Lung (tissue), 12 donors: ENCODE results near the gene ZKSCAN7. TPM values are rescaled to one million over a fixed set of nuclear protein-coding genes. Genes with fewer than 3 reads are reported as not detected.
A peak's percentile ranks its signal among the peaks of the same experiment; 100 is the strongest.

Experiments used
- ATAC-seq: fragments of 200-7000 bp; cut with Tn5 transposase; one replicate; pipeline ENCODE4 v1.9.1; 2020; ENCODE audit warnings: moderate number of reproducible peaks; ENCODE audit not compliant: insufficient read depth, low FRiP score
- DNase-seq, 3 donors: peaks; one replicate each; pipeline ENCODE4 v3.0.0-alpha.2; 2013 to 2017
- H3K27ac ChIP-seq, 2 donors: one replicate each; pipeline ENCODE4 v1.5.1; 2013; ENCODE audit warnings: mild to moderate bottlenecking in 2 of 2, moderate library complexity in 2 of 2, control low read depth in 1 of 2, inconsistent platforms in 1 of 2, low read depth in 1 of 2, low read length in 1 of 2
- H3K27me3 ChIP-seq, 3 donors: one replicate each; pipeline ENCODE4 v1.5.1; 2013; ENCODE audit warnings: low read length in 2 of 3; ENCODE audit not compliant: control insufficient read depth in 3 of 3, insufficient read depth in 3 of 3
- H3K36me3 ChIP-seq, 4 donors: one replicate each; pipeline ENCODE4 v1.5.1; 2013; ENCODE audit warnings: low read length in 4 of 4, mild to moderate bottlenecking in 1 of 4, moderate library complexity in 1 of 4; ENCODE audit not compliant: control insufficient read depth in 4 of 4, insufficient read depth in 4 of 4
- H3K4me1 ChIP-seq, 5 donors: one replicate each; pipeline ENCODE4 v1.5.1; 2013; ENCODE audit warnings: low read length in 5 of 5, mild to moderate bottlenecking in 2 of 5, moderate library complexity in 1 of 5; ENCODE audit not compliant: control insufficient read depth in 5 of 5, insufficient read depth in 5 of 5
- H3K4me3 ChIP-seq: one replicate; pipeline ENCODE4 v1.5.1; 2013; ENCODE audit warnings: mild to moderate bottlenecking, control low read depth, moderate library complexity
- H3K9ac ChIP-seq, 2 donors: one replicate each; pipeline ENCODE4 v1.5.1; 2013; ENCODE audit warnings: low read length in 2 of 2, control low read depth in 1 of 2; ENCODE audit not compliant: insufficient read depth in 1 of 2
- H3K9me3 ChIP-seq, 4 donors: one replicate each; pipeline ENCODE4 v1.5.1; 2013; ENCODE audit warnings: low read length in 3 of 4, mild to moderate bottlenecking in 1 of 4, moderate library complexity in 1 of 4; ENCODE audit not compliant: control insufficient read depth in 4 of 4, insufficient read depth in 3 of 4
- WGBS, 2 donors: extraction: QIAGEN DNeasy Blood & Tissue Kit; methylation state at CpG; one replicate each; pipeline ENCODE4 v1.1.7; 2013; 5-methylcytosine and 5-hydroxymethylcytosine counted together
- polyA plus RNA-seq, 2 donors: library from polyadenylated mRNA; stranded (reverse); fragments of 200-250 nt; gene quantifications; one replicate each; pipeline ENCODE4 v1.2.1, GENCODE V29; 2013
- total RNA-seq, 2 donors: library from RNA; depleted of rRNA in 1 of 2; stranded (reverse); fragments of >200 nt in 1 of 2; gene quantifications; one replicate each; pipeline ENCODE4 v1.2.1, GENCODE V29; 2014 to 2021
- TF ChIP-seq, protein P1 (sequence below): IDR thresholded peaks from 2 replicates; pipeline ENCODE4 v1.5.1; 2012; ENCODE audit warnings: mild to moderate bottlenecking; ENCODE audit errors: control extremely low read depth, extremely low read depth
- donor health status: control.
- donor health status: control.
- donor health status: Bipolar disorder and iron deficiency.
- donor health status: healthy.
- donor health status: DM: yes; HTN: yes; CAD: no.

ZKSCAN7 gene
- total and polyA plus RNA-seq, 4 donors, result 1.7 to 12.2 (median 3.1) TPM

GRCh38 chr3:44584646-44585501 is 29.9 kb downstream of the ZKSCAN7 start, which contains the start of gene ZNF660:
ZNF660 (plus strand) TSS chr3:44584964; CDS start chr3:44594194, 9,230 bp downstream.
- ATAC-seq (peak; percentile 91), DNase-seq (peak; percentile 93 to 97 (median 97))
- H3K27me3 ChIP-seq, result peaks cover 0 to 10% (median 0%) of the 10 kb centered on the region in 3 donors
- TF ChIP-seq, protein P1, sequence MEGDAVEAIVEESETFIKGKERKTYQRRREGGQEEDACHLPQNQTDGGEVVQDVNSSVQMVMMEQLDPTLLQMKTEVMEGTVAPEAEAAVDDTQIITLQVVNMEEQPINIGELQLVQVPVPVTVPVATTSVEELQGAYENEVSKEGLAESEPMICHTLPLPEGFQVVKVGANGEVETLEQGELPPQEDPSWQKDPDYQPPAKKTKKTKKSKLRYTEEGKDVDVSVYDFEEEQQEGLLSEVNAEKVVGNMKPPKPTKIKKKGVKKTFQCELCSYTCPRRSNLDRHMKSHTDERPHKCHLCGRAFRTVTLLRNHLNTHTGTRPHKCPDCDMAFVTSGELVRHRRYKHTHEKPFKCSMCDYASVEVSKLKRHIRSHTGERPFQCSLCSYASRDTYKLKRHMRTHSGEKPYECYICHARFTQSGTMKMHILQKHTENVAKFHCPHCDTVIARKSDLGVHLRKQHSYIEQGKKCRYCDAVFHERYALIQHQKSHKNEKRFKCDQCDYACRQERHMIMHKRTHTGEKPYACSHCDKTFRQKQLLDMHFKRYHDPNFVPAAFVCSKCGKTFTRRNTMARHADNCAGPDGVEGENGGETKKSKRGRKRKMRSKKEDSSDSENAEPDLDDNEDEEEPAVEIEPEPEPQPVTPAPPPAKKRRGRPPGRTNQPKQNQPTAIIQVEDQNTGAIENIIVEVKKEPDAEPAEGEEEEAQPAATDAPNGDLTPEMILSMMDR, result no peak
- H3K27ac ChIP-seq, result peak within 1 kb of the TSS; percentile 21 to 61
- H3K4me3 ChIP-seq, result peak within 1 kb of the TSS; percentile 51
- peak within 1 kb of the TSS; percentile 92 to 98 for H3K9ac ChIP-seq
- H3K4me1 ChIP-seq, result peaks cover 0 to 20% (median 6%) of the 10 kb centered on the region in 5 donors
- peaks cover 0 to 41% (median 20%) of the 10 kb centered on the region in 4 donors for H3K36me3 ChIP-seq
- WGBS, 2 donors, result 1 to 3% methylated on average over 41 of the region's 41 CpGs
- peaks cover 0 to 8% (median 2%) of the 10 kb centered on the region in 4 donors for H3K9me3 ChIP-seq

DNA sequence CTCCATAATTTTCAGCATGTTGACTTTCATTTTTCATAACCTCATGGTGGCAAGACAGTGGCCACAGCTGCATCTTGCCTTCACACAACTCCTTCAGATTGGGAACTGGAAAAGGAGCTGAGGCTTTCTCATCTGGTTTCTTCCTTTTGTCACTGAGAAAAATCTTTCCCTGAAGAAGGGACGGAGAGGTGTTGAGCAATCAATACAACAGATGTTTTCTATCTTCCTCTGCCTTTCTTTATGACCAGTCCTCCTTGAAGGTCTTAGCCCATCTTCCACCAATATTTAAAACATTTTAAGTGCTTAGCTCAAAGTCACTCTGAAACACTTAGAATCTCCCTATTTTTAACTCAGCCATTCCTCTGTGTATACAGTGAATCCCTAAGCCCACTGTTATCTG is 41.6 kb downstream of the ZKSCAN7 start:
- ATAC-seq (no peak), DNase-seq (peak in 2 of 3 donors; percentile 71 to 84)
- Histone ChIP-seq H3K36me3 (peaks cover 0 to 54% (median 26%) of the 10 kb centered on the region in 4 donors), H3K4me3 (no peak overlapping the region), H3K9me3 (peaks cover 5 to 43% (median 19%) of the 10 kb centered on the region in 4 donors), H3K27ac (no peak overlapping the region), H3K27me3 (no peaks in the 10 kb centered on the region), H3K4me1 (no peaks in the 10 kb centered on the region), H3K9ac (no peak overlapping the region)
- TF ChIP-seq, protein P1, result no peak
- WGBS, 2 donors, result 27 to 73% methylated on average over 1 of the region's 1 CpG

GRCh38 chr3:44601749-44602148 is 46.8 kb downstream of the ZKSCAN7 start:
- Histone ChIP-seq H3K27ac (no peak overlapping the region), H3K9me3 (peaks cover 0 to 18% (median 6%) of the 10 kb centered on the region in 4 donors), H3K9ac (no peak overlapping the region), H3K4me1 (no peaks in the 10 kb centered on the region), H3K4me3 (no peak overlapping the region), H3K27me3 (no peaks in the 10 kb centered on the region), H3K36me3 (peaks cover 1 to 27% (median 9%) of the 10 kb centered on the region in 4 donors)
- DNase-seq, result no peak
- TF ChIP-seq, protein P1, result no peak
- ATAC-seq, result no peak
- 97 to 99% methylated on average over 2 of the region's 2 CpGs for WGBS, 2 donors
